Thyroid gland (tissue), 4 donors: Measurements from ENCODE around the gene L3MBTL4.

Source experiments
- POLR2A ChIP-seq, 2 donors: fragments of 450-650 bp; IDR thresholded peaks; one replicate each; pipeline ENCODE4 v1.6.1; 2017; ENCODE audit warnings: antibody characterized with exemption in 2 of 2, mild to moderate bottlenecking in 2 of 2, moderate library complexity in 1 of 2
- TF ChIP-seq, protein P1 (sequence below), 6 experiments: fragments of 200-600 bp in 3 of 6; fragments of 450-650 bp in 3 of 6; sonication (generic) in 3 of 6; IDR thresholded peaks; one replicate each; pipeline ENCODE4 v1.5.1; 2016 to 2019; ENCODE audit warnings: antibody characterized with exemption in 6 of 6, mild to moderate bottlenecking in 2 of 6, inconsistent platforms in 1 of 6, moderate library complexity in 1 of 6

DNA sequence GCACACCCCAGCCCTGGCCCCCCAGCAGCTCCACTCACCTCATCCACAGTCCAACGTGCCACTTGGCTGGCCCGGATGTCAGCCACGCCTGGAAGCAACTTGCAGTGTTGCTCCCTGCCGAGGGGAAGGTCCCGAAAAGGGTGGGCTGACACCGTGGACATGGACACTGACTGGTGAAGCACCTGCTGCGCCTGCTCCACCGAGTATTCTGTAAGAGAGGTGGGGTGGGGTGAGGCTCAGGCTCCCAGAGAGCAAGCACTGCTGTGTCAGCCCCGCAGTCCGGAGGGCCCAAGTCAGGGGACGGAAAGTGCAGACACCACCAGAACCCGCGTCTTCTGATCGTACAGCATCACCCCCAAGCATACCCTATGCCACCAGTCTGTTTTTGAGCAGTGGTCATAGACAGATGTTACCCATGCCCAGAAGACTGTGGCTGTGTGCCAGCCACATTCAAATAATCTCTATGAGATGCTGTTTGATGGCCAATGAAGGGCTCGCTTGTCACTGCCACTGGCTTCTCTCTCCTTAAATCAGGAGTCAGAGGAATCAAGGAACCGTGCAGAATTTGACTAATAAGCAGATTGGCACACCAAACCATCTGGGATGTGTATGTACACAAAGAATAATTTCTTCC is 445.2 kb downstream of the L3MBTL4 start:
- TF ChIP-seq, protein P1, sequence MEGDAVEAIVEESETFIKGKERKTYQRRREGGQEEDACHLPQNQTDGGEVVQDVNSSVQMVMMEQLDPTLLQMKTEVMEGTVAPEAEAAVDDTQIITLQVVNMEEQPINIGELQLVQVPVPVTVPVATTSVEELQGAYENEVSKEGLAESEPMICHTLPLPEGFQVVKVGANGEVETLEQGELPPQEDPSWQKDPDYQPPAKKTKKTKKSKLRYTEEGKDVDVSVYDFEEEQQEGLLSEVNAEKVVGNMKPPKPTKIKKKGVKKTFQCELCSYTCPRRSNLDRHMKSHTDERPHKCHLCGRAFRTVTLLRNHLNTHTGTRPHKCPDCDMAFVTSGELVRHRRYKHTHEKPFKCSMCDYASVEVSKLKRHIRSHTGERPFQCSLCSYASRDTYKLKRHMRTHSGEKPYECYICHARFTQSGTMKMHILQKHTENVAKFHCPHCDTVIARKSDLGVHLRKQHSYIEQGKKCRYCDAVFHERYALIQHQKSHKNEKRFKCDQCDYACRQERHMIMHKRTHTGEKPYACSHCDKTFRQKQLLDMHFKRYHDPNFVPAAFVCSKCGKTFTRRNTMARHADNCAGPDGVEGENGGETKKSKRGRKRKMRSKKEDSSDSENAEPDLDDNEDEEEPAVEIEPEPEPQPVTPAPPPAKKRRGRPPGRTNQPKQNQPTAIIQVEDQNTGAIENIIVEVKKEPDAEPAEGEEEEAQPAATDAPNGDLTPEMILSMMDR (IDR thresholded peaks at IDR 0.05), result no peak
- no peak for TF ChIP-seq POLR2A (IDR thresholded peaks at IDR 0.05)
